Activated naive CD8-positive, alpha-beta T cell treated with anti-CD3 and anti-CD28 coated beads, Interleukin-2, amount 50 U/mL, for 16 hours (primary cell): ENCODE measurements around the gene MRC2.

Experiments used
- DNase-seq: peaks from one replicate; pipeline ENCODE4 v3.0.0-alpha.2; 2020; ENCODE audit warnings: low read depth, low spot score

Gene MRC2

GRCh38 chr17:62663304-62663703, 35.8 kb downstream of the MRC2 start:
- DNase-seq = no peak

- DNase-seq = no peak
Observed at GRCh38 chr17:62664336-62665120, 37.1 kb downstream of the MRC2 start.

- DNase-seq = no peak
Observed at GRCh38 chr17:62665599-62665998, 38.1 kb downstream of the MRC2 start.

- DNase-seq = no peak
Observed at GRCh38 chr17:62666061-62666800, 38.8 kb downstream of the MRC2 start.

- no peak for DNase-seq
Observed at GRCh38 chr17:62666801-62667591, 39.5 kb downstream of the MRC2 start.

GRCh38 chr17:62668091-62668804, 40.8 kb downstream of the MRC2 start:
- no peak for DNase-seq

GRCh38 chr17:62670202-62670821, 42.8 kb downstream of the MRC2 start:
- DNase-seq = no peak

- no peak for DNase-seq
Observed at GRCh38 chr17:62671553-62671952, 44.1 kb downstream of the MRC2 start.

- no peak for DNase-seq
Observed at GRCh38 chr17:62672957-62673356, 45.5 kb downstream of the MRC2 start.

- no peak for DNase-seq
Observed at GRCh38 chr17:62673614-62674362, 46.3 kb downstream of the MRC2 start.

- no peak for DNase-seq
Observed at GRCh38 chr17:62674363-62674739, 46.9 kb downstream of the MRC2 start.

GRCh38 chr17:62674841-62675240, 47.4 kb downstream of the MRC2 start:
- no peak for DNase-seq

GRCh38 chr17:62675260-62675659, 47.8 kb downstream of the MRC2 start:
- no peak for DNase-seq

GRCh38 chr17:62675701-62676100, 48.2 kb downstream of the MRC2 start:
- no peak for DNase-seq

- no peak for DNase-seq
Observed at GRCh38 chr17:62676231-62676943, 48.9 kb downstream of the MRC2 start.

- DNase-seq = no peak
Observed at GRCh38 chr17:62676952-62677596, 49.6 kb downstream of the MRC2 start.

- no peak for DNase-seq
Observed at GRCh38 chr17:62678214-62678919, 50.9 kb downstream of the MRC2 start.

- no peak for DNase-seq
Observed at GRCh38 chr17:62679866-62680377, 52.5 kb downstream of the MRC2 start.
